ENCODE results near the gene PIK3C2G.
"Not testable (repeated sequence)": the region's sequence is repeated elsewhere in the genome, so short reads cannot be mapped to it uniquely, and the experiment has no call there.

The PIK3C2G gene

DNA sequence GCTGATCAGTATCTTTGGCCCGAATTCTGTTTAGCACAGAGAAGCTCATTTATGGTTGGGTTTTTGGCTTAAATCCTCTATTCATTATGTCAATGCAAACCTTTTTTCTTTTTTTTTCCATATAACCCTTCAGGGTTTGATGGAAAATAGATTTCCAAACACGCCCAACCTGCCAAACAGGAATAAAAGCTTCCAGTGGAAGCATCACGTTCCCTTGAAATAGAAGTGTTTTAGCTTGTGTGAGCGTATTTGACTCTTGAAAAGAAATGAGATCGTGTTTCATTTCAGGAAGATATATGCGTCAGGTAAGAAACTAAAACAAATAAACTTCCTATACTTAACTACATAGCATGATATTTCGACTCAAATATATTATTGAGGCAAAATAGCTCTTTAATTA lies at the start of gene PIK3C2G:
PIK3C2G (plus strand) TSS at position 246 of the 400 bp plus-strand sequence. CDS start 20,564 bp downstream, outside the sequence.
- DNase-seq: peak; percentile 34

DNA sequence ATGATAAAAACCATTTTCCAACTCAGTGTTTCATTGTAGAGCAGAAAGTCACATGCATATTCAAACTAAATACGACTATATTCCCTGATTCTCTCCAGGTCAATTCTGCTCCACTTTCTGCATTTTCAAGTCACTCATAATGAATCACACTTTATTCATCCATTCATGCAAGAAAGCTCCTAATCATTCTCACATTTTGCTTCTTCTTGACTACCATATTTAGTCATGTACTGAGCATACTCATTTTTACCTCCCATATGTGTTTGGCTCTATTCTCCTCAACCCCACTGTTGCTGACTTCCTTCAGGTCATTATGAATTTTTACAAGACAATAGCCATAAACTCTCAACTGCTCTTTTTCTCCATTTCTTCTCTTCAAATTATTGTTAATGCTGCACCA lies 43.4 kb upstream of the PIK3C2G start:
- DNase-seq: no peak

DNA sequence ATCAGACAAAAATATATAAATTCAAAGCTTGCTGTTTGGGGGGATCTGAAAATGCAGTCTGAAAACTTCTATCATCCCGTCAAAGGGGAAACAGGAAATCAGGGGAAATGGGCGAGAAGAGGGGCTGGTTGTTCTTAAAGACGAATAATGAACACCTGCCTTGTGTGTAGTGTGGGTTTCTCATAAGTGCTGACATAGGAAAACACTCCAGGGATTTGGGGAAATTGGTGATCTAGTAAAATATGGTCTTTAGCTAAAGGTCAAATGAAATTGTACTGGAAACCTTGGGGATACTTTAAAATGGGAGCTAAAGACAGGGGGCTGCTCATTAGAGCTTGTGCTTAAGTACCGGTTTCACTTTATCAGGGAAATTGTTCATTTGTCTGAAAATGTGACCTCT lies 39.6 kb upstream of the PIK3C2G start:
- no peak for DNase-seq

DNA sequence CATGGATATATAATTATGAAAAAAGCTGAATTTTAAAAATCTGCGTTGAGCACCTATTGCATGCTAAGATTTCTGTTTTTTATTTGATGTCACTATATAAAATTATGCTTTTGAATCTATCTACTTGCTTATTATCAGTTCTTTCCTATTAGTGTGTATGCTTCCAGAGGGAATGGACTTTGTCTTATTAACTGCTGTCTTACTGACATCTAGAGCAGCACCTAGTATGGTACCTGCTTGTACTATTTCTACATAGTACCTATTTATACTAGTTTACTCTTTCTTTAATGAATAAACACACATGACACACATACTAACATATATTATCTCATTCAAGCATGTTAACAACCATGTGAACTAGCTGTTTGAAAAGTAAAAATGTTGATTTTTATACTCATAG lies 38.6 kb upstream of the PIK3C2G start:
- no peak for DNase-seq

DNA sequence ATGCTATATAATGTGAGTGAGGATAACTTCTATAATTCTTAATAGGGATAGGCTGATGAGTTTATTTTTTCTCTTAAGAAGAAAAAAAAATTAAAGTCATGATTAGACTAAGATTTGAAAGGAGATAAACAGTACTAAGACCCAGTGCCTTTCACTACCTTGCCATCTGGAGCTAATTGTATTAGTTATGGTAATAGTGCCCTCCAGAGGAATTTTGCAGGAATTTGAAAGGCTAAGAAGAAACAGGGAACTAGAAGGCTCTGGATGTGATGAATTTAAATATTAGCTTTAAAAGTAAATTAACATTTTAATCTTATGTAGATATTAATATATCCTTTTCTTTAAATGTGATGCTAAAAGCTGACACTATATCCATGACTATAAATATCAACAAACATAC lies 36.6 kb upstream of the PIK3C2G start:
- peak; percentile 74 for DNase-seq

DNA sequence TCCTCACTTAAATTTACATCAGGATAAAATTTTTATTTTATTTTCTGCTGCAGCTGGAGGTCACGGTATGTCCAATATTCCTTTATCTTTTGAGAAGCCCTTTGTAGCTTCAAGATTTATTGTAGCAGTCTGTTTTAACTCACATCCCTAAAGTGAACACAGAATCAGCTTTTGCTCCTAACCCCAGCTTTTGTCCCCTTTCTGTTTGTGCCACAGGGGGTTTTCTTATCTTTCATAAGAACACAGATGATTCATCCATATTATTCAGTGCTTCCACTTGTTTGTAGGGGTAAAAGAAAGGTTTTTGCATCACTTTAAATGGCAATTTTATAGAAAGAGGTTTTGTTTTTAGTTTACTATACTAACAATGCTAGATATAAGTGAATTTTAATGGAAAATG lies 21.8 kb upstream of the PIK3C2G start:
- DNase-seq: no peak

DNA sequence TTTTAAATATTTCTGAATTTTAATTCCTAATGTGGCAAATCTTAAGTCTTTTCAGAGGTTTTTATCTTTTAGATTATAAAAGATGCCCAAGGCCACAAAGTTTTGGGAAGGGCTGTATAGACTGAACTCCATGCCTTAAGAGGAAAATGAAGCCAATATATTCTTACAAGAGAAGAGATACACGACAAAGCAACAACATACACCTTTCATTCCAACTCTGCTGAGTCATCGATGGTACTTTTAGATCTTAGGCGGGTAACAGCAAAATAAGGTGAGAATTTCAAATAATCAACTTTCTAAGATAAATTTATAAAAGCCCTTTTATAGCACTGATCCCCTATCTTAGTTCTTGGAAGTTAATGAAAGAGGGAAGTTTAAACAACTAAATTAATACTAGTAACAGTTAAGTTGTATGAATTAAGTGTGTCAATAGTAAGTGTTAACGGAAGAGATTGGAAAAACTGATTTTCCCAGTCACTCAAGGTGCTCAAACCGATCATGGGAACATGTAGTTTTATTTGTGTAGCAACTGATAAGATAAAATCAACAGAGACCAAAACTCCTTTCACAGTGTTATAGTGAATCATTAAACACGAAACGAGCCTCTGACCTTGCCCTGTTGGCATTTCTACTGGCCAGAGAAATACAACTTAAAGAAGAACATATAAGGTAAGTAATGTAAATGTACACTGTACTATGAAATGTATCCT lies 18.8 kb upstream of the PIK3C2G start:
- no peak for DNase-seq

DNA sequence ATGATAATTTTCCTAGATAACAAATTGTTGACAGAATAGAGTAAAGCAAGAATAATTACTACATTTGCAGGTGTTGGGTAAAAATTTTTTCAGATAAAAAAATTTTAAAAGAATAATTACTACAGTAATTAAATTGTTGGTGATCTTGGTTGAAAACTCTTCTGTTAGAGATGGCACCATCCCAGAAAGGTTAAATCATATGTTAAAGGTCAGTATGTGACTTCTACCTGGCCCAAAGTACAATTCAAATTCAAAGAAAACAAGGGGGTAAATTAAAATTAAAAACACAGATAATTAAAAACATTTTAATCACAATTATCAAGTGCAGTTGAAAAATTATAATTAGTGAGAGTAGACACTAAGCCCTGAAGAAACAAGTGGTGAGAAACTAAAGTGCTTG lies 18.1 kb upstream of the PIK3C2G start:
- DNase-seq: no peak

GRCh38 chr12:18246066-18246465 lies 15.3 kb upstream of the PIK3C2G start:
- DNase-seq: no peak

GRCh38 chr12:18250313-18250916 lies 10.9 kb upstream of the PIK3C2G start:
- peak; percentile 74 for DNase-seq

DNA sequence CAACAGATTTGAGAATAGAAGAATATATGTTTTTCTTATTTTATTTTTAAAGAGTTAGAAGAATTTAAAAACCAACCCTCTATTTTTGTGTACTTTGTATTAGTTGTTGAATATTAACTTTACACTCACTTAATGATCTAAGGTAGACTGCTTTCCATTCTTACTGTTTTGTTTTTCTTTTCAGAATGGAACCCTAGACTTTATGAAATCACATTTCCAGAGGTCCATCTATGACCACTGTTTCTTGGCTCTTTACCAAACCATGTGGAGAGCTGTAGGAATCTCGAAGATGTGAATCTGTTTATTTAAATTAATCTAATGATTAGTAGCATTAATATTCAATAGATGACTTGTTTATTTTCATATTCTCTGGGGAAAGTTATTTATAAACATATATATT lies 7.2 kb upstream of the PIK3C2G start:
- DNase-seq: no peak

GRCh38 chr12:18255004-18255403 lies 6.3 kb upstream of the PIK3C2G start:
- not testable (repeated sequence) for DNase-seq

DNA sequence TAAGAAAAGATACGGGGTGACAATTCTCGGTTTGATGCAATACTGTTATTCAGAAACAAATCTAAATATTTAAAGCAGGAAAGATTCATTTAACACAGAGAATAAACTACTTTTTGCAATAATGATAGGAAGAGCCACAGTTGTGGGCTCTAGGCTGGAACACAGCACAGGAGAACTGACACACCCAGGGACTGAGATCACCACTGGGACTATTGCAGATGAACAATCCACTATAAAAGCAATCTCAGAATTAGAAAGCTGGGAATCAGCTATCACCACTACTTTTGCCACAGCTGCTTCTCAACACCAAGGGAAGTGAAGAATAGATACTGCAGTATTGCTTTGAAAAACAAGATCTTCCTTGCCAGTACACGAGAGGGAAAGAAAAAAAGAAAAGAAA lies 4.1 kb upstream of the PIK3C2G start:
- no peak for DNase-seq

DNA sequence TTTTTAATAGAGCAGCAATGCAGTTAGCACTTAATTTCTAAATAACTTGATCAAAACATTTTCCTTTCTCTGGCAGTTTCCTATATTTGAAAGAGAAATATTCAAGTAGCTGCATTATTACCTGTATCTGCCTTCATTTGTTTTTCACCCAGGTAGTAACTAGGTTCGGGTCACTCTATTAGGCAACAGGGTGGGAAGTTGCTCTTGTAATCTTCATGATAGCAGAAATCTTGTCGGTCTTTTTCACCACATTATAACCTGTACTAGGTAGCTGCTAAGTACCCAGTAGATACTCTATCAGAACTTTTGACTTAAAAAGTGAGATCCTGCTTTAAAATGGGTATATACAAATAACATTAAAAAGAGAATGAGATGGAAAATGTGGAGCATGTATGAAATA lies 2.4 kb upstream of the PIK3C2G start:
- DNase-seq: no peak

DNA sequence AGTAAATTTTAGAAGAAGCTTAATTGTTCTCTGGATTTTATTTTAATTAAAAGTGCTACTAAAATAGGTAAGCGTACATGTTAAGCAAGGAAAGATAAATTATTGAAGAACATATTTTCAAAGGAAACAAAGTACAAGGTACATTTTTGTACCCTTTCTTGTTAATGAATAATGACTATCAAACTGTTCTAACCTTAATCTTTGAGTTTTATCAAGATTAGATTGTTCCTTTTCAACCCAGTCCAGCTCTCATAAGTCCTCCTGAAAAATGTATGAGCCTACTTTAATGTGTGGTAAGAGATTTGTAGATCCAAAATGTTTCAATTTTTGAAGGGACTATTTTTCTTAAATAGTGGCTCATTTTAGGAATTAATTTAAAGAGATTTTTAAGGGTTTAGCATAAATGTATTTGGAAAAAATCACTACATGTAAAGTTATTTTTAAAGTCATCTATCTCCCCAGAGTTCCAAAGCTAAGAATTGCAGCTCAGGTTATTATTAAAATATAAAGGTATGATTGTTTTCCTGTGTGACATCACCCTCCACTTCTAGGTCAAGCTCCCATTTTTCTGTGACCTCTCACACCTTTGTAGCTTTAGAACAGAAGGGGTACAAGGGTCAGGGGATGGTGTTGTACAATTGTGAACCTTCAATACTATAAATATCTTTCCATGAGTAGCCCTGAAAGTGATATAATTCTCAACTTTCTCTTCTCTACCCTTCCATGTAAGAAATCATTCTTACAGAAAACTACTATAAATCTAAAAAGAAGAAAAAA lies 1.2 kb upstream of the PIK3C2G start:
- no peak for DNase-seq

- no peak for DNase-seq
These were observed 588 bp downstream of the PIK3C2G start for GRCh38 chr12:18261906-18262305.

GRCh38 chr12:18262514-18262913 lies 1.2 kb downstream of the PIK3C2G start:
- DNase-seq: no peak

- DNase-seq: no peak
These were observed 3.3 kb downstream of the PIK3C2G start for GRCh38 chr12:18264581-18265075.

GRCh38 chr12:18267427-18268099 lies 6.2 kb downstream of the PIK3C2G start:
- no peak for DNase-seq

DNA sequence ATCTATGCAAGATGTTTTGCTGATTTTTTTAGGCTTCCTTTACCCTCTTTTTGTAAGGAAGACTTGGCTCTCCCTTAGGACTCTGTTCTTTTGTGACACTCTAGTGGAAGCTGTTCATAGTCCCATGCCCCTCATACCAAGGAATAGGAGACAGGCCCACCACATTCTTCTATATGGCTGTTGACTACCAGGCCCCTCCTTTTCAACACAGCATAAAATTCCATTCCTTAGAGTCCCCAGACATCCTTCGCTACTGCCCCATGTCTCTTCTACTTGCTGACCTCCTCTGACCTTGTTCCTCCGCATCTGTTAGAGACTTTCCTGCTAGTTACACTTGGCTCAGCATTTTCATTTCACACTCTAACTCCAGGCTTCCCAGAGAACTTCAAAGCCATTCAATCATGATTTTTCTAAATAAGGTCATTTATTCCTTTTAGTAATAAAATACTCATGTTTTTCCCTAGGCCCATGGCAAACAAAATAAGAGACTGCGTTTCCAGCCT lies 9.7 kb downstream of the PIK3C2G start:
- DNase-seq: no peak

GRCh38 chr12:18275981-18276380 lies 14.7 kb downstream of the PIK3C2G start:
- no peak for DNase-seq

DNA sequence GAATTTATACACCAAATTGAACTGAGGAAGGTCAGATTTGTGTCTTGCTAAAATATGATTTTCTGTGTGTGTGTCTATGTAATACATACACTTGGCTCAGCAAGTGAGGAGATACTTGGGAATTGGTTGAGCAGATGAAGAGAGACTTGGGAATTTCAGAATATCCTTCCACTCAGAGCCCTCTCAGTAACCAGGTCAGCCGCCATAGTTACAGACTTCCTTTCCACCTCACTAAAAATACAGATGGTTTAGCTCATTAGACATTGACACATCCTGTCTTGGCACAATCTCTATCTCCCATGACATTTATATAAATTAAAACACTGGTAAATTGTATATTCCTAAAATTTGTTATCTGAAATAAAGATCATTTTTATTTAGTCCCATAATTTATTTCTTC lies 15.9 kb downstream of the PIK3C2G start:
- DNase-seq: no peak

- DNase-seq: no peak
These were observed 19.4 kb downstream of the PIK3C2G start for GRCh38 chr12:18280728-18281127.
